NOMO-1 (cell line): Measurements from ENCODE around the gene BCL11B.
"Not testable (repeated sequence)": the region's sequence is repeated elsewhere in the genome, so short reads cannot be mapped to it uniquely, and the experiment has no call there.

Experiments used
- DNase-seq, 2 experiments: peaks; one replicate each; lab custom pipeline; 2025; ENCODE audit not compliant: unreplicated experiment in 2 of 2; lab: John Stamatoyannopoulos, UW

The BCL11B gene

DNA sequence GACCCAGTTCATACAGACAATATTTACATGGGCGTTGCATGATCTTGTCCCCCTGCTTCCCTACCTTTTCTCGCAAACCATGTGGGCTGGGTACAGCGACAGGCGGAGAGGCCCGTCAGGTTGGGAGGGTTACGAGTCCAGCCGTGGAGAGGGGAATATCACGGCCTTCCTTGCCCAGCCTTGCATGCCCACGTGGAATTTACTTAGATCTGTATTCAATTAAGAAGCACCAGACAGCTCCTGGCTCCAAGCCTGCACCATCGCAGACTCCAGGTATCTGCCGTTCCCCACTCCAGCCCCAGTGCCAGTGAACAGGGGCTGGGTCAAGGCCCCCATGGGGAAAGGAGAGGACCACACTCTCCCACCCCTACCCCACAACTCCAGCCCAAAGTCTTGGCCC is 29.8 kb downstream of the BCL11B start:
- DNase-seq: no peak

DNA sequence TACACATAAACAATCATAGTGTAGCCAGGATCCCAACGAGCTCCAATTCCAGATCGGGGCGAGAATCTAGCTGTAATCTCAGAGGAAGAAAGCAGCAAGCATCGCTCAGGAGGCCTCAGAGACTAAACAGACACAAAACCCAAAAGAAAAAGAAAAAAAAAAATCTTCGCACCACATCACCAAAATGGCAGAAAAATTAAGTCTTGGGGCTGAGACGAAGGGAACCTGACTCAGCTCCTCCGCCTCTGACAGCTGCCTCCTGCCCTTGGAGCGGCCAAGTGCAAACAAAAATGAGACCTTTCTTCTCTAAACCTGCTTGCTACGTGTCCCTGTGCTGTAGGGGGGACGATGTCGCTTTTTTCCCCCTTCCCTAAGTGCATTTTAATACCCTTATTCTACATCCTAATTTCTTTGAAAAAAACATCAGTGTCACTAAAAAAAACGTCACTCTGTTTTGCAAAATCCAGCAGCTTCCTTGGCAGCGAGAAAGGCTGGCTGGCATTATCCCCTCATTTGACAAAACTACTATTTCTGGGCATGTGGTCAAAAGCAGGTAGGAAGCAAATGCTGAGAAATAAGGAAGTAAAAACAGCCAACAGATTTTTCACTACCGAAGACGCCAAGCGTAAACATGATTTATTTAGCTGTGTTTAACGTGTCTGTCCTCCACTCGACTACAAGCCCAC is 30.5 kb downstream of the BCL11B start:
- DNase-seq: no peak

DNA sequence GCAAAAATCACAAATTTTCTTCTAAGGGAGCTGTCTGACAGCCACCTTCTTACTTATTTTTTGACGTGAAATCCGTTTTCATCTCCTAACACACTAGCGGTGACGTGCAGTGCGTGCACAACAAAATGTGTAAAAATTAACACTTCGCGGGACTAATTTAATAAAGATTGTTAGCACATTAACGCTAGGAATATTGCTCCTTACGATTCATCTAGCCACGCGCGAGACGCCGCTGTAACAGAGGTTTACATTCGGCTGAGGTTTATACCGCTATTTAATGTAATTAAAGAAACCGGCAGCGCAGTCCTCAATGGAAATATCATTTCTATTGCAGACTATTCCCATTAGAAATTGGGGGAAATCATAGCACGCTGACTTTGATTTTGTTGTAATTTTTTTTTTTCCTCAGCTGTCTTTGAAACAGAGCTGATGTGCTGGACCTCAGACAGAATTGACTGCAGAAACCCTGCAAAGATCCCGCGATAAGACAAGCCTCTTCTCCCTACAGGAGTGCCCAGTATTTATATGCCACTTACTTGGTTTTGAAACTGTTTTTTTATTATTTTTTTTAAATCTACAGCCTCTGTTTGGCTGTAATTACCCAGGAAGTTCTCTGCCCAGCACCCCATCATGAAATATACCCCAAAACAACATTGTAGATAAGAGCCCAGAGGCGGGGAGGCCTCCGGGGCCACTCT is 31.2 kb downstream of the BCL11B start:
- no peak for DNase-seq

DNA sequence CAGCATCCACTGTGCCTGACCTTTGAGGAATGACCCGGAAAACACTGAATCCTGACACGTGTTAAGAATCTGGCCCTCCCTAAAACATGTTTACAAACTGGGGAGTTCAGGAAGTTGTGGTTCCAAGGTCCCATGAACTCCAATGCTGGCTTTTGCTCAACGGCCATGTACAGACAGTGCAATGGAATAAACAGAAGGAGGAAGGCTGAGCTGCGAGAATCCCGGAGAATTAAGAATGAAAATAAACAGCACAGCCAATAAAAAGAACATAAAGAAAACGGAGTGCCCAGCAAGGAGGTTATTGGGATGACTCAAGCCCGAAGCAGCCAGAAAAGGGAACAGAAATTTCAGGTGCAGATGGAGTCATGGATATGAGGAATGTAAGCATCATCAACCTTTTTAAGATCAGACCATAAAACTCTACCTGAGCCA is 32.3 kb downstream of the BCL11B start:
- DNase-seq: no peak

DNA sequence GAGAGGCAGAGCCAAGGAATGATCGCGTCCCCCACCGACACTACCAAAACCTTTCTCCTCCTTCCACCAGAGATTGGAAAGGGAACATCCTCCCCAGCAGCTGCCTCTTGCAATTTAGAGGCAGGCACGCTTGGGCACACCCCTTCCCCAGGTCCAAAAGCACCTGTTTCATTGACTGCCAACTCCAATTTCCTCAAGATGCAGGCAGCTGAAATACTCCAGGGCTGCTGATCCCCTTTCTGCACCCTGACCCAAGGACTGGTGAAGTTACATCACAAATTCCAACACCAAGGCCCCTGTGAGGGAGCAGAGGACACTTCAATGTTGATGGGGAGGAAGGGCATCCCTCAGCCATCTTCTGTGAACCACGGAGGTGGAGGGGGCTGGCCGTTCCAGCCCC is 33.8 kb downstream of the BCL11B start:
- DNase-seq: no peak

DNA sequence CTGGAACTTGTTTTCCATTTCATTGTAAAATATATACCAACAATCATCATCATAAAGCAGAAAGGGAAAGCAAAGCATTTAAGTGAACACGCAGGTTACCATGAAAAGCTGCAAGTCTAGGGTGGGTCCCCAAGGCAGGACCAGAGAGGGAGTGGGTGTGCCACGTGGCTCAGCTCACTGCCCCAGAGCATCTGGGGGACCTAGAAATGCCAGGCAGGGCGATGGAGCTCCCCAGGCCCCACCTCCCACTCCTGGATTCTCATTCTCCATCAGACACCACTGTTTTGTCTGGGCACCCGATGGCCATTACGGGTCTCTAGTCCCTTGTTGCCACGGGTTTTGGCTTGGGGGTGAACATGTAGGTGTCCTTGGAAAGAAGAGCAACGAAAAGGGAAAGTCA is 34.7 kb downstream of the BCL11B start:
- DNase-seq: no peak

DNA sequence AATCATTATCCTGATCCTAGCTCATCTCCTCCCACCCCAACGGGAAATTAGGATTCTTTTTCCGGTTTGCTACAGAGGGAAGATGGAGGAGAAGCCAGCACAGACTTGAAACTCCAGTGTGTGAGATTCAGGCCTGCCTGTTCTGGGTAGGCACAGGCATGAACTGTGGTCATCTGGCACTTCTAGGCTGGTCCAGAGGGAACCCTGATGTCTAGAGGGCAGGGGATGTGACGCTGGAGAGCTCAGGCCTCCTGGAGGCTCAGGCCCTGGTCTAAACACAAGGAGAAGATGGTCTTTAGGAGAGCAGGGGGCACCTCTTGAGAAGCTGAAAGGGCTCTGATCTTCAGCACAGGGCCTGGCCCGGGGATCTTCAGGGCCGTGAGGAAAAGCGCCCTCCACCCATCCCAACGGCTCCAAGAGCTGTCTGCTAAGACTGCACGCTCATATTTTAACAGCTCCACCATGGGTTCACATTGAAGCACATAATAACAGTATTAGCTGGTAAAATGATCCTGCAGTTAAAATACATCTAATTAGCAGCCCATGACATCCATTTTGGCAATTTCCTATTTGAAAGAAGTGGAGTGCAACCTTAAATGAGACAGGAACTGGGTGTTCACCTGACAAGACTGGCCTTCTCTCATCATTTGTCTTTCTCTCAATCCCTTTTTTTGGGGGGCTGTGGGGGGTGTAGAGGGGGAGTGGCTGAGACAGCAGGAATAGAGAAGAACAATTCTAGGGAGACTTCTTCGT is 35.4 kb downstream of the BCL11B start:
- DNase-seq: no peak

DNA sequence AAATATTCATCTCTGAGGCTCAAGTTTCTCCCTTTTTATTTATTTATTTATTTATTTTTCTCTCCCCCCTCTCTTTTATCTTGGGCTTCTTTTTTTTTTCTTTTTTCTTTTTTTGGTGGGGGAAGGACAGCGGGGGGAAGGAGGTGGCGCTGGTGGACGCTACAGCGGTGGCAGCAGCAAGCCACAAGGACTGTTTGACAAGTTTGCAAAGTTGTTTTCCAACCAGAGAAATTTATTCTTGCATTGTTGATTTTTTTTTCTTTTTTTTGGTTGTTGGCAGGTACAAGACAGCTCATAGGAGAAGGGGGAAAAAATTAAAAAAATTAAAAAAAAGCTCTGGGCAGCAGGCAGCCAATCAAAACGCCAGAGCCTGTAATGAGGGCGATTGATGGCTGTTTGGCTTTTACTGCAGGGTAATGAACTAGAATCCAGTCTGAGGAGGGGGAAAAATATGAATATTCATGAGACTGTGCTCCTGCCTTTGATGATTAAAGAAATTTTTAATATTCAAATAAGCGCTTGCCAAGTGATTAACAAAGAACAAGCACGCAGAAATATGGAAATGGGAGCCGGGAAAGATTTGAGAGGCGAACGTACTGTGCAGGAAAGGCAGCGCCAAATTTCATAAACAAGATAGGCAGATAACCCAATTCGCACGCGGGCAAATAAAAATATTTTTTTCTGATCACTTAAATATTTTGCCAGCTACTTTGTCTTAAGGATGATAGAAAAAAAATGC is 36.2 kb downstream of the BCL11B start:
- no peak for DNase-seq

DNA sequence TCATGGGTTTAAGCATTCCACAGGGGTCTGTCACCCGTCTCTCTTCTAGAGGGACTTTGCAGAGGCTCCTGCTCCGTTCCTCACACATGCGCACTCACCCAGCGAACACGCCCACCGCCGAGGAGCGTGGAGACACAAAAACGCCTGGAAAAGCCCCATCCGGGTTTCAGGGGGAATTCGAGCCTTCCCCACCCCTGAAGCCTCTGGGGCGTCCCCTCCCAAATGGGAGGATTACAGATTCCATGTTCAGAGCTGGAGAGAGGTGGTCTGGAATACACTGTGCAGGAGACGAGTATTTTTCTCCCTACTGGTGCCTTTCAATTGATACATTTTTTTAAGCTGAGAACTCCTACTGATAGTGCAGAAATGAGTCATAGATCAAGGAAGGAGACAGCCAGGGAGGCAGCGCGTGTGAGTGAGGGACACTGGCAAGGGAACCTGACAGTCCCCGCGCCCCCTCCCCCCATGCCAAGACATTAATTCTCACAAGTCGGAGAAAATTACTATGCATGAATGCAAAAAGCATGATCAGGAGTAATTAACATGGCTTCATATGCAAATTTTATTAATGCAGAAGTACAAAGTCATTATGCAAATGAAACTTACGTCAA is 36.9 kb downstream of the BCL11B start:
- DNase-seq: no peak

DNA sequence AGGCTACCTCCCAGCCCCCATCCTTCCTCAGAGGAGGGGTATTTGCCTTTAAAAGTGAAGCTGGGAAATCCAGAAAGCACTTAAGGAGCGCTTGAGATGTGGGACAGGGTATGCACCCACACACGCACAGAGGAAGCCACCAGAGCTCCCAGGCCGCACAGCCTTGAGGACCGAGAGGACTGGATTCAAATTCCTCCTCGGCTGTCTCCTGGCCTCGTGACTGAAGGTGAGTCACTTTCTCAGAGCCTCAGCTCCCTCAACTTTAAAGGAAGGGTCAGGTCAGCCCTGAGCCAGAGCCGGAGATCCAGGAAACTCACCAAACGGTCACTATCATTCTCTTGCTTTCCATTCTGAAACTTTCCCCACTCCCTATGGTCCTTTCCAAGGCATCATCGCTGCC is 37.6 kb downstream of the BCL11B start:
- DNase-seq: no peak

DNA sequence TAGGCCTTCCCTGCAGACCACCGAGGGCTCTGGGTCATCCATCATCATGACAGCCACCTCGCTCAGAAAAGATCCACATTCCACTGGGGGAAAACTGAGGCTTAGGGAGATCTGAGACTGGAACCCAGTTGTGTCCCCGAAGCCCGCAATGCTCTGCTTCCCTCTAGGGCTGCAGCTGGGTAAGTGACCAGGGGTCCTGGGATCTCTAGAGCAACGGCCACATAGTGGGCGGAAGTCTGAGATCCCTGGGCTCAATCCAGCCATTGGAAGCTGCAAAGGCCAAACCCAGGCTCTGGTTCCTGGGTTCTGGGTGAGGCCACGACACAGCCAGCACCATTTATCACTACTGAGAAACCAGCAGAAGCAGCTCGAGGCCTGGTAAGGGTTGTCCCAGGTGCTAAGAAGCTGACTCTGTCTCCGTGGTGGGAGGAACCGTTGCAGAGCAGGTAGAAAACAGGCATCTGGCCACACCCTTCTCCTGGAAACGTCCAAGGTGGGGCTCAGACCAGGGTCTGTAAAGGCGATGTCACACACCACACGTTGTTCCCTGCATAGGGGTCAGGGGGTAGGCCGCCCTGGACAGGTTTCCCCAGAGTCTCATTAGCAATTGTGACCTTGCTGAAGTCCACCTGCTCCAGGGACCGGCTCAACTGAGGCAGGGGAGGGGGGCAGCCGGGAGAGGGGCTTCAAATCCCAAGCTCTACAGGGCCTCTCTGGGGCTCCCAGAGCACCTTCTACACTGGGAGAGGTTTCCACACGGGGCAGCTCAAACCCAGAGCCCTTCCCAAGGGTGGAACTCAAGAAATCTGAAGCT is 38.6 kb downstream of the BCL11B start:
- no peak for DNase-seq

DNA sequence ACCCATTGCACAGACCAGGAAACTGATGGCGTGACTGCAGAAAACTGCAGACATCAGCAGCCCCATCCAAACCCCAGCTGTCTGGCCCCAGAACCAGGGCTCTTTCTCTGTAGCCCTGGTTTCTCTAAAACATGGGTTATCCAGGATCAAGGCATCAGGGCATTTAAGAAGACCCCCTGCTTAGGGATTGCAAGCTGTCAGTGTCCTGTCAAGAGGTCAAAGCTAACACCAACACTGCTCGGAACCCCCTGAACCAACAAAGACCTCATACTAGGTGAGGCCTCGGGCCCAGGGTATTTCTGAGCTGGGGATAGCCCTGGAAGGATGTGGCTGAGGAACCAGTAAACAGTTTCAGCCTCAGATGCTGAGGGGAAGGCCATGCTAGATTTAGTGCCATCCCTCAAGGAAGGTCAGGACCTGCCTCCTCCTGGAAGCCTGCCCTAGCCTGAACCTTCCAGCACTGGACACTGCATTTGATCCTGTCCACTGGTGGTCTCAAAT is 39.2 kb downstream of the BCL11B start:
- no peak for DNase-seq

DNA sequence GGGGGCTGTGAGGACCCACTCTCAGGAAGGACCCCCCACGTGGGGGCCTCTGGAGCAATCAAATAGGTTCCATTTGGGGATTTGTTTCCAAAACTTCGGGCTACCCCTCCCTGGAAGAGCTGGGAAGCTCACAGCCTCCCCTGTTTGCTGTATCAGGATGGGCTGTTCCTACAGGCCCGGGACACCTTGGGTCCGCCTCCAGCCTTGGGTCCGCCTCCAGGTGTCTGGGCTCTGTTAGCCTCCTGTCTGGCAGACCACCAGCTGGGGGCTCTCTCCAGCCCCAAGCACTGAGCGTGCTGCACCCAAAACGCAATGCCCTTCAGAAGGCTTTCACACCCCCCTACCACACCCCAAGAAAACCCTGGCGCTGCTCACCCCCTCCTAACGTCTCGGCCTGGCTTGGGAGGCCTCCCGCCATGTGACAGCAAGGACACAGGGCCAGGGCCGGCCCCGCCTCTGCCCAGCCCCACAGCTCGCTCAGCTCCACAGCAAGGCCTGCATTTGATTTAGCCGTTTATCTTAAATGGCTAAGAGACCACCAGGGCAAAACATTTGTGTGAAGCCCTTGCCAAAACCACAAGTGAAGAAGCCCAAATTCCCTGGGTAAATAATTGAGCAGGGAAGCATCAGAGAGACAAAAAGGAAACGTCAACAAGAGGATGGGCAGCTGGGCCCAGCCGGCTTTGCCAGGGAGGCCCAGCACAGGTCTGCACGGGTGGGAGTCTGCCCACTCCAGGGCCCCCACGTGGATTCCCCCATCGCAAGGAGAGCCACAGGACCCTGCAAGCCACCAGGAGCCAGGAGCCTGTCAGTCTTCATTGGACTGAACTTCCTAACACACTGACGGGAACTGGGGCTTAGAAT is 39.9 kb downstream of the BCL11B start:
- no peak for DNase-seq

DNA sequence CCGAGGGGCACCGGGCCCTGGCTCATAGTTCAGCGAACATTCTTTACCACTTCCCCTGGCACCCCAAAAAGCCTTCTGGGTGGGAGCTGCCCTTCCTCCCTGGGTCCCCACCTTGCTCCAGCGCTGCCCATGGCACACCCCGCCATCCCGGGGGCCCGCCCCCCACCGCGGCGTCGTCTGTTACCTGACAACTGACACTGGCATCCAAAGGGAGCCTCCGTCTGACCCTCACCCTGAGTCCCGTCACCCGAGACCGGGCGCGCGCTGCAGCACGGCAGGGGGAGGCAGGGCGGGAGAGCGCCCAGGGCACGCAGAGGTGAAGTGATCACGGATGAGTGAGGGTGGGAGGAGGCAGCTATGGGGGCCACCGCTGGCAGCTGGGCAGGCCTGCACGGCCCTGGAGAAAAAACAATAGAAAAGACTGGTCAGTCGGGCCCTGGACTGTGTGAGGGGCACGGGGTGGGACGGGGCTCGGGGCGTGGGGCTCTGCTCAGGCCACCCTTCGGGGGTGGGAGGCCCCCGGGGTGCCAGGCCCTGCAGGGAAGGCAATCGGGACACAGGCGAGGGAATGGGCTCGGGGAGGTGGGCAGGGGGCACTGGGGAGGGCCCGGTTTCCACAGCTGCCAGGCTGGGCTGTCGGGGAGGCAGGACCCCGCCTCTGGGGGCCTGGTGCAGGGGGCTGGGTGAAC is 40.7 kb downstream of the BCL11B start:
- no peak for DNase-seq

DNA sequence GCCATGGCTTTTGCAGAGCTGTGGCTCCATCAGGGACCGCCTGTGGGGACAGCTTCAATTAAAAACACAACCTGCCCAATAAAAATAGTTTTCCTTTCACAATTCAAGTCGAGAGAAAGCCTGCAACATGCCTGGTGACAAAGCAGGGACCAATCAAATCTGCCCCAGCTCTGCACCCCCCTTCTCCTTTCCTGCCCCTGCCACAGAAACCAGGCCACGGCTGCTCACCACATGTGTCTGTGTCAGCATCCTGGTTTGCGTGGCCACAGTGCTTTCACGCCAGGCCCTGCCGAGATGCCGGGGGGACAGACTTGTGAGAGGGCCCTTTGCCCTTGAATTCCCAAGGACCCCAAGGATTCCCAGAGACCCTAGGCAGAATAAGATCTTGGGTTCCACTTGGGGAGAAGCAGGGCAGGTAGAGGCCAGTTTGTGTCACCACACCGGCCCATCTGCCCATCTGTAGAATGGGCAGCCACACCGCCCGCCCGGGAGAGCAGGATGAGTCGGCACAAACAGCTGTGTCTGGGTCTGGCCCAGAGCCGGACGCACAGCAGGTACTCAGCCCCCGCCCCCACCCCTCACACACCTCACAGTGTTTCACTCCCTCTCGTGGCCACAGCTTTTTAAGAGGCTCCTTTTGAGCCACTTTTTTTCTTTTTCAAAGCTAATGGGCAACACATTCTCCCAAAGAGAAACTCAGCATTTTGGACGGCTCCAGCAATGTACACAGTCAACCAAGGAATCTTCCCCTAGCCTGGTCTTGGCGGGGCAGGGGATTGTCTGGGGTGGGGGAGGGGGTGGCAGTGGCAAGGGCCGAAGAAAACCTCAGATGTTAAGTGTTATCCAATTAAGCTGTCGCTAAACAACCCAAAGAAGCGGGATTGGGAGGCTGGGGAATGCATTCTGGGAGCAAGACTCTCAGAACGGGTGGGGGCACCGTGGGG is 41.5 kb downstream of the BCL11B start:
- DNase-seq: no peak

DNA sequence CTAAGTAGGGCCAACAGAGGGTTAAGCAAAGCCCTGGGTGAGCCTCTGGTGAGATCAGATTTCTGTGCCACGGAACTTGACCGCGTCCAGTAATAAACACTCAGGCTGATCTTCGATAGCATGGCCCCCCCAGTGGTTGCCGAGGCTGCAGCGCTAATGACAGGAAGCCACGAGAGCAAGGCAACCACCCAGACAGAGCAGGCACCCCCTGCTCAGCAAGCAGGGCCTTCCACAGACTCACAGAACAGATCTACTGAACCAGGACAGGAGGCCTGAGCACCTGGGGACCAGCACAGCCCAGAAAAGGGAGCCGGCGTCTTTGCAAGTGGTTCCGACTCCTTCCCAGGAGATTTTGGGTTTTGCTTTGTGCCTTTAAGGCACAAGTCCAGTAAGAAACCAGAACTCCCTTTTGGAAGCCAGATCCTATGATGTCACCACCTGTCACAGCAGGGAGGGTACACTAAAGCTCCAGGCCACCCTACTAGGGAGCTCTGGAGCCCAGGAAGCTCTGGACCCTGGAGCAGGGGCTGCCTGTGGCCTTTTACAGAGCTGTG is 42.3 kb downstream of the BCL11B start:
- no peak for DNase-seq

DNA sequence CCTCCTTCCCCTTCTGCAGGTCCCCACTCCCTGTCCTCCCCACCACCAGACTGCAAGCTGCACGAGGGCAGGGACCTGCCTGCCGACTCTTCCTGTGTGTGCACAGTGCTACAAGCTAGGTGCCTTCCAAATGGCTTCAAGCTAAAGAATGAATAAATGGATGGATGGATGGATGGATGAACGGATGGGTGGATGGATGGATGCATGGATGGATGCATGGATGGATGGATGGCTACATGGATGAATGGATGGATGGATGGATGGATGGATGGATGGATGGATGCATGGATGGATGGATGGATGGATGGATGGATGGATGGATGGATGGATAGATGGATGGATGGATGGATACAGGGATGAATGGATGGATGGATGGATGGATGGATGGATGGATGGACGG is 43.2 kb downstream of the BCL11B start:
- DNase-seq: not testable (repeated sequence)
